Measurements from ENCODE around the gene SNAPC4. TPM values are rescaled to one million over a fixed set of nuclear protein-coding genes. Genes with fewer than 3 reads are reported as not detected.

The SNAPC4 gene
- total and polyA plus RNA-seq, 4 experiments from 2014 or later = 0.35 to 15.4 (median 7.6) TPM

GRCh38 chr9:136418182-136419091 is 18.5 kb upstream of the SNAPC4 start:
- Mint-ChIP-seq H3K4me3 (no peak overlapping the region), H3K27me3 (no peaks in the 10 kb centered on the region), H3K27ac (no peak overlapping the region), H3K36me3 (peaks cover 37 to 68% of the 10 kb centered on the region in 2 donors), H3K4me1 (peaks cover 0 to 6% (median under 1%) of the 10 kb centered on the region in 4 donors), H3K9me3 (no peaks in the 10 kb centered on the region)
- ChIA-PET POLR2A (ENCODE audit: partially characterized antibody) (interaction anchor here (1.3 to 1.5 kb wide), 2 partner anchors 9 to 15 kb away, joined by 3 to 5 read pairs; no protein-coding TSS in a partner anchor), CTCF (ENCODE audit: partially characterized antibody) (interaction anchor here (0.8 kb wide), 1 partner anchor 18 kb away, joined by 3 read pairs; no protein-coding TSS in a partner anchor)
- Histone ChIP-seq H3K4me1 (ENCODE audit: insufficient read depth, low read length) (no peaks in the 10 kb centered on the region), H3K36me3 (ENCODE audit: insufficient read depth, low read length) (peaks cover 75% of the 10 kb centered on the region), H3K9me3 (ENCODE audit: control insufficient read depth in 1 of 2, low read length in 2 of 2) (no peaks in the 10 kb centered on the region), H3K4me3 (ENCODE audit: low read length in 2 of 2) (no peak overlapping the region), H3K27me3 (ENCODE audit: insufficient read depth, low read length) (no peaks in the 10 kb centered on the region), H3K27ac (ENCODE audit: low read depth, low read length) (no peak overlapping the region)
- no peak for DNase-seq
- intact Hi-C loops (cut with micrococcal nuclease) = no loop called here

GRCh38 chr9:136416914-136417313 is 16.9 kb upstream of the SNAPC4 start:
- CTCF ChIA-PET (ENCODE audit: partially characterized antibody) = no interaction called here

GRCh38 chr9:136416427-136416826 is 16.5 kb upstream of the SNAPC4 start:
- Histone ChIP-seq H3K36me3 (ENCODE audit: insufficient read depth, low read length) (peaks cover 65% of the 10 kb centered on the region), H3K4me3 (ENCODE audit: low read length in 2 of 2) (no peak overlapping the region), H3K27ac (ENCODE audit: low read depth, low read length) (no peak overlapping the region), H3K27me3 (ENCODE audit: insufficient read depth, low read length) (no peaks in the 10 kb centered on the region), H3K4me1 (ENCODE audit: insufficient read depth, low read length) (peaks cover 8% of the 10 kb centered on the region), H3K9me3 (ENCODE audit: control insufficient read depth in 1 of 2, low read length in 2 of 2) (no peaks in the 10 kb centered on the region)
- CTCF ChIA-PET (ENCODE audit: partially characterized antibody) = no interaction called here
- no peaks in the 10 kb centered on the region for H3K27me3 Mint-ChIP-seq
- peak overlapping the region in 1 of 7 donors; percentile 22 for H3K27ac Mint-ChIP-seq
- H3K4me1 Mint-ChIP-seq = peaks cover 6 to 16% (median 11%) of the 10 kb centered on the region in 4 donors
- no peak for DNase-seq
- intact Hi-C loops (cut with micrococcal nuclease) = no loop called here
- peaks cover 37 to 71% of the 10 kb centered on the region in 2 donors for H3K36me3 Mint-ChIP-seq
- POLR2A ChIA-PET (ENCODE audit: partially characterized antibody) = no interaction called here
- H3K9me3 Mint-ChIP-seq = no peaks in the 10 kb centered on the region
- H3K4me3 Mint-ChIP-seq = no peak overlapping the region

More at GRCh38 chr9:136416914-136417313, 16.9 kb upstream of the SNAPC4 start:
- H3K27me3 ChIP-seq (ENCODE audit: insufficient read depth, low read length) = no peaks in the 10 kb centered on the region
- peaks cover 3% of the 10 kb centered on the region for H3K4me1 ChIP-seq (ENCODE audit: insufficient read depth, low read length)
- H3K9me3 ChIP-seq (ENCODE audit: control insufficient read depth in 1 of 2, low read length in 2 of 2) = no peaks in the 10 kb centered on the region
- no peak overlapping the region for H3K4me3 Mint-ChIP-seq
- no peak for DNase-seq
- POLR2A ChIA-PET (ENCODE audit: partially characterized antibody) = interaction anchor here (1.3 kb wide), 1 partner anchor 13 kb away, joined by 3 read pairs; no protein-coding TSS in a partner anchor
- H3K36me3 Mint-ChIP-seq = peaks cover 37 to 70% of the 10 kb centered on the region in 2 donors
- H3K4me3 ChIP-seq (ENCODE audit: low read length in 2 of 2) = no peak overlapping the region
- H3K27me3 Mint-ChIP-seq = no peaks in the 10 kb centered on the region
- intact Hi-C loops (cut with micrococcal nuclease) = no loop called here
- H3K4me1 Mint-ChIP-seq = peaks cover 2 to 11% (median 8%) of the 10 kb centered on the region in 4 donors
- H3K27ac ChIP-seq (ENCODE audit: low read depth, low read length) = no peak overlapping the region
- H3K27ac Mint-ChIP-seq = no peak overlapping the region
- H3K36me3 ChIP-seq (ENCODE audit: insufficient read depth, low read length) = peaks cover 68% of the 10 kb centered on the region
- no peaks in the 10 kb centered on the region for H3K9me3 Mint-ChIP-seq

GRCh38 chr9:136412962-136413361 is 13.0 kb upstream of the SNAPC4 start:
- CTCF ChIA-PET (ENCODE audit: partially characterized antibody) = no interaction called here
- Histone ChIP-seq H3K27ac (ENCODE audit: low read depth, low read length) (no peak overlapping the region), H3K4me1 (ENCODE audit: insufficient read depth, low read length) (peaks cover 29% of the 10 kb centered on the region), H3K4me3 (ENCODE audit: low read length in 2 of 2) (no peak overlapping the region), H3K27me3 (ENCODE audit: insufficient read depth, low read length) (no peaks in the 10 kb centered on the region), H3K9me3 (ENCODE audit: control insufficient read depth in 1 of 2, low read length in 2 of 2) (no peaks in the 10 kb centered on the region), H3K36me3 (ENCODE audit: insufficient read depth, low read length) (peaks cover 47% of the 10 kb centered on the region)
- Mint-ChIP-seq H3K4me1 (peaks cover 21 to 50% (median 30%) of the 10 kb centered on the region in 4 donors), H3K36me3 (peaks cover 36 to 68% of the 10 kb centered on the region in 2 donors), H3K4me3 (peak overlapping the region in 3 of 8 donors; percentile 9 to 46 (median 25)), H3K27ac (peak overlapping the region in 2 of 7 donors; percentile 9 to 70), H3K27me3 (no peaks in the 10 kb centered on the region), H3K9me3 (peaks cover 0 to 2% (median 0%) of the 10 kb centered on the region in 8 donors)
- intact Hi-C loops (cut with micrococcal nuclease) = no loop called here
- no peak for DNase-seq
- POLR2A ChIA-PET (ENCODE audit: partially characterized antibody) = interaction anchor here (1.9 kb wide), 1 partner anchor 9 kb away, joined by 5 read pairs; no protein-coding TSS in a partner anchor

GRCh38 chr9:136411378-136411777 is 11.4 kb upstream of the SNAPC4 start:
- peaks cover 35 to 62% of the 10 kb centered on the region in 2 donors for H3K36me3 Mint-ChIP-seq

GRCh38 chr9:136410500-136411287 is 10.7 kb upstream of the SNAPC4 start, which contains the start of the genes ENTR1 and PMPCA:
ENTR1 (minus strand) TSS chr9:136410614; CDS start chr9:136410397, 217 bp downstream.
PMPCA (plus strand) TSS chr9:136410658; CDS start chr9:136410669, 11 bp downstream.
- peak within 1 kb of the TSS; percentile 93 for H3K27ac ChIP-seq (ENCODE audit: low read depth, low read length)
- no peaks in the 10 kb centered on the region for H3K27me3 Mint-ChIP-seq
- peaks cover 35 to 60% of the 10 kb centered on the region in 2 donors for H3K36me3 Mint-ChIP-seq
- ChIA-PET CTCF (ENCODE audit: partially characterized antibody) (interaction anchor here (0.8 to 2.5 kb wide), 6 partner anchors 7 to 48 kb away, joined by 3 to 20 read pairs (median 3); partner anchors contain the start of genes DNLZ and SNAPC4), POLR2A (ENCODE audit: partially characterized antibody) (interaction anchor here (0.8 to 4.6 kb wide), 6 partner anchors 10 to 128 kb away, joined by 3 to 36 read pairs (median 5); partner anchors contain the start of genes DNLZ and SNAPC4)
- H3K27me3 ChIP-seq (ENCODE audit: insufficient read depth, low read length) = no peaks in the 10 kb centered on the region
- intact Hi-C loops (cut with micrococcal nuclease) = loop anchor here (1.0 kb wide), 2 partner anchors 10 to 73 kb away; partner anchors contain the start of genes SEC16A and SNAPC4
- H3K4me3 ChIP-seq (ENCODE audit: low read length in 2 of 2) = peak within 1 kb of the TSS; percentile 71 to 85
- H3K27ac Mint-ChIP-seq = peak within 1 kb of the TSS; percentile 81 to 96 (median 94)
- H3K4me3 Mint-ChIP-seq = peak within 1 kb of the TSS; percentile 87 to 92 (median 90)
- H3K9me3 Mint-ChIP-seq = peaks cover 0 to 2% (median 0%) of the 10 kb centered on the region in 8 donors
- peaks cover 45% of the 10 kb centered on the region for H3K36me3 ChIP-seq (ENCODE audit: insufficient read depth, low read length)
- H3K4me1 Mint-ChIP-seq = peaks cover 23 to 59% (median 40%) of the 10 kb centered on the region in 4 donors
- DNase-seq = peak; percentile 93 to 94 (median 93)
- H3K9me3 ChIP-seq (ENCODE audit: control insufficient read depth in 1 of 2, low read length in 2 of 2) = no peaks in the 10 kb centered on the region
- H3K4me1 ChIP-seq (ENCODE audit: insufficient read depth, low read length) = peaks cover 35% of the 10 kb centered on the region

More at GRCh38 chr9:136411378-136411777, 11.4 kb upstream of the SNAPC4 start:
- intact Hi-C loops (cut with micrococcal nuclease) = no loop called here
- no peaks in the 10 kb centered on the region for H3K27me3 ChIP-seq (ENCODE audit: insufficient read depth, low read length)
- H3K9me3 Mint-ChIP-seq = peaks cover 0 to 2% (median 0%) of the 10 kb centered on the region in 8 donors
- DNase-seq = no peak
- H3K27me3 Mint-ChIP-seq = no peaks in the 10 kb centered on the region
- peak overlapping the region; percentile 81 to 95 (median 93) for H3K27ac Mint-ChIP-seq
- peak overlapping the region; percentile 71 to 85 for H3K4me3 ChIP-seq (ENCODE audit: low read length in 2 of 2)
- peak overlapping the region; percentile 86 to 91 (median 88) for H3K4me3 Mint-ChIP-seq
- peaks cover 21 to 56% (median 37%) of the 10 kb centered on the region in 4 donors for H3K4me1 Mint-ChIP-seq
- peaks cover 29% of the 10 kb centered on the region for H3K4me1 ChIP-seq (ENCODE audit: insufficient read depth, low read length)
- H3K9me3 ChIP-seq (ENCODE audit: control insufficient read depth in 1 of 2, low read length in 2 of 2) = no peaks in the 10 kb centered on the region
- ChIA-PET CTCF (ENCODE audit: partially characterized antibody) (interaction anchor here (0.8 to 1.0 kb wide), 3 partner anchors 8 to 31 kb away, joined by 3 read pairs; no protein-coding TSS in a partner anchor), POLR2A (ENCODE audit: partially characterized antibody) (interaction anchor here (3.5 to 4.6 kb wide), 2 partner anchors 11 to 48 kb away, joined by 21 to 36 read pairs; partner anchors contain the start of genes DNLZ and SNAPC4)
- peak overlapping the region; percentile 93 for H3K27ac ChIP-seq (ENCODE audit: low read depth, low read length)
- H3K36me3 ChIP-seq (ENCODE audit: insufficient read depth, low read length) = peaks cover 48% of the 10 kb centered on the region

All from CD4-positive, alpha-beta memory T cell (primary cell).